GM20431 (cell line): ENCODE results near the gene AFF2.

Source experiments
- in situ Hi-C: fragments of 300-500 bp; cut with MseI, MboI; formaldehyde crosslinking; loops from one replicate; pipeline ENCODE4 v1.15.0; 2020; ENCODE audit warnings: low sequenced_read_pairs; ENCODE audit not compliant: unreplicated experiment

The AFF2 gene

GRCh38 chrX:148535639-148536038 is 35.2 kb downstream of the AFF2 start:
- in situ Hi-C loops = no loop called here

GRCh38 chrX:148536961-148537360 is 36.5 kb downstream of the AFF2 start:
- in situ Hi-C loops = no loop called here

- in situ Hi-C loops = no loop called here
Observed at GRCh38 chrX:148537556-148538182, 37.3 kb downstream of the AFF2 start.

GRCh38 chrX:148538582-148538981 is 38.2 kb downstream of the AFF2 start:
- in situ Hi-C loops = no loop called here

- in situ Hi-C loops = no loop called here
Observed at GRCh38 chrX:148540114-148540513, 39.7 kb downstream of the AFF2 start.

GRCh38 chrX:148540671-148541583 is 40.5 kb downstream of the AFF2 start:
- in situ Hi-C loops = no loop called here

- in situ Hi-C loops = no loop called here
Observed at GRCh38 chrX:148541584-148541940, 41.1 kb downstream of the AFF2 start.

- in situ Hi-C loops = no loop called here
Observed at GRCh38 chrX:148542481-148543255, 42.3 kb downstream of the AFF2 start.

GRCh38 chrX:148552775-148553174 is 52.4 kb downstream of the AFF2 start:
- in situ Hi-C loops = no loop called here

GRCh38 chrX:148555101-148555500 is 54.7 kb downstream of the AFF2 start:
- in situ Hi-C loops = no loop called here

GRCh38 chrX:148555571-148556243 is 55.3 kb downstream of the AFF2 start:
- in situ Hi-C loops = no loop called here

GRCh38 chrX:148556498-148556897 is 56.1 kb downstream of the AFF2 start:
- in situ Hi-C loops = no loop called here

GRCh38 chrX:148562846-148563245 is 62.4 kb downstream of the AFF2 start:
- in situ Hi-C loops = no loop called here

GRCh38 chrX:148567229-148567628 is 66.8 kb downstream of the AFF2 start:
- in situ Hi-C loops = no loop called here

- in situ Hi-C loops = no loop called here
Observed at GRCh38 chrX:148567779-148568178, 67.4 kb downstream of the AFF2 start.

GRCh38 chrX:148568763-148569162 is 68.3 kb downstream of the AFF2 start:
- in situ Hi-C loops = no loop called here

GRCh38 chrX:148572337-148572736 is 71.9 kb downstream of the AFF2 start:
- in situ Hi-C loops = no loop called here

- in situ Hi-C loops = no loop called here
Observed at GRCh38 chrX:148573119-148573518, 72.7 kb downstream of the AFF2 start.

GRCh38 chrX:148574237-148574973 is 74.0 kb downstream of the AFF2 start:
- in situ Hi-C loops = no loop called here

GRCh38 chrX:148576396-148576795 is 76.0 kb downstream of the AFF2 start:
- in situ Hi-C loops = no loop called here
